HG03520 (cell line): ENCODE results near the gene PTRH1.

ENCODE experiments used
- ATAC-seq: cut with Tn5 transposase; IDR thresholded peaks from one replicate; pipeline ENCODE4 v1.9.1; 2021; ENCODE audit warnings: mild to moderate bottlenecking, moderate library complexity; ENCODE audit not compliant: unreplicated experiment

The PTRH1 gene

DNA sequence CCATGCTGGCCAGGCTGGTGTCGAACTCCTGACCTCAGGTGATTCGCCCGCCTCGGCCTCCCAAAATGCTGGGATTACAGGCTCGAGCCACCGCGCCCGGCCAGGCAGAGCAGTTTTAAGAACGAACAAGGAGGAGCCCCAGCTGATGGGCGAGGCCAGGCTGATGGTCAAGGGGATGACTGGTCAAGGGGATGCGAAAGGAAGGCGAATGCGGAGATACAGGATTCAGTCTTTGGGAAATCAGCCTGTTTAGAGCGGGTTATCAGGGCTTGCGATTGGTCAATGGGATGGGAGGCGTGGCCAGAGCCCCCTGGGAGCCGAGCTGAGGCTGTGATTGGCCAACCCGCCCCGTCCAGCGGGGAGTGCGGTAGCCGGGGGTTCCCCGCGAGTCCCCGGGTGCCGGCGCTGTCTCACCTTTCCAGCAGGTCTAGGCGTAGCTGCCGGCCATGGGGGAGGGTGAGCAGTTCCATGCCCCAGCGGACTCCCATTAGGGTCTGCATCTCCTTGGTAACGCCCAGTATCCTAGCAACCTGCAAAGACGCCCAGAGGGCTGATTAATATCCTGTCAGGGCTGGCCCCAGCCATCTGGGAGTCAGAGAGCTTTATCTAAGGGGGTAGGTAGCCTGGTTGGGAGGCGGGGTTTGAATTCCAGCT, 27.1 kb upstream of the PTRH1 start:
- no peak for ATAC-seq

DNA sequence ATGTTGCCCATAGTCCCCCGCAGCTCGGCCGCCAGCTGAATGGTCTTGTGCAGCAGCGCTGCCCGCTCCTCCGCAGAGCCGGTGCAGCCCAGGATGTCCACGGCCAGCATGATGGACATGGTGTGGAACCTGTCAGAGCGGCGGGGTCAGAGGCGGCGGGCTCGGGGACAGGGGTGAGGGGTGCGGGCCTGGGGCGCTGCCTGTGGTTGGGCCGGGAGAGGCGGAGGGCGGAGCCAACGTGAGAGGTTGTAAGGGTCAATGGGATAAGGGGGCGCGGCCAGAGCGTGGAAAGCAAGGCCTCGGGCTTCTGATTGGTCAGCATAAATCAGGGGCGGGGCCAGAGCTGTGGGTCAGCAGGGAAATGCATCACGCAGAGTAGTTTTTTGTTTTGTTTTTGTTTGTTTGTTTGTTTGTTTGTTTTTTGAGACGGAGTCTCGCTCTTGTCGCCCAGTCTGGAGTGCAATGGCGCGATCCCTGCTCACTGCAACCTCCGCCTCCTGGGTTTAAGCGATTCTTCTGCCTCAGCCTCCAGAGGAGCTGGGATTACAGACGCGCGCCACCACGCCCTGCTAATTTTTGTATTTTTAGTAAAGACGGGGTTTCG, 26.5 kb upstream of the PTRH1 start:
- no peak for ATAC-seq

DNA sequence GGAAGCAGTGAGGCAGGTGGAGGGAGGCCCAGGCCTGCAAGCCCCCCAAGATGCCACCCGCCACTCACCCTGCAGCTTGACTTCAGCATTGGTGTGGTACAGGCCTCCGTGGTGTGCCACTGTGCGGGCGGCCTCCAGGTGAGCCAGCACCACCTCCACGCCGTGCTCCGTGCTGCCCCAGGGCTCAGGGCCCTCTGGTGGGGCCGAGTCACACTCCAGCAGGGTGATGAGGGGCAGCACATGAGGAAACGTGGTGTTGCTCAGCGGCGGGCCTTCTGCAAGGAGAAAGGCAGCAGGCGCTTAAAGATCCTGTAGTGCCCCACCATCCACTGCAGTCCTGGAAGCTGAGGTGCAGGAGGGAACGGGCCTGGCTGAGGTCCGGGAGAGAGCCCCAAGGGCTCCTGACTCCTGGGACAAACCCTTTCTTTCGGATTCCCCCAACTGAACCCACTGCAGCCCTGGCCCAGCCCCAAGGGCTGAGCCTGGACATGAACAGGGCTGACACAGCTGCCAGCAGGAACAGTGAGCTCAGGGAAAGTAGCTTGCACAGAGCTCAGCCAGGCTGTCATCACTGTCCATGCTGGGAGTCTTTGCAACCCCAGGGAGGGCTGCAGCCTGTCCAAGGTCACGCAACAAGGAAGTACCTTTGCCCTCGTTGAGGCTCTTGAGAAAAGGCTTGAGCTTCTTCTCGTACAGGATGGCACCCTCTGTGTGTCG, 24.3 kb upstream of the PTRH1 start:
- ATAC-seq: no peak

DNA sequence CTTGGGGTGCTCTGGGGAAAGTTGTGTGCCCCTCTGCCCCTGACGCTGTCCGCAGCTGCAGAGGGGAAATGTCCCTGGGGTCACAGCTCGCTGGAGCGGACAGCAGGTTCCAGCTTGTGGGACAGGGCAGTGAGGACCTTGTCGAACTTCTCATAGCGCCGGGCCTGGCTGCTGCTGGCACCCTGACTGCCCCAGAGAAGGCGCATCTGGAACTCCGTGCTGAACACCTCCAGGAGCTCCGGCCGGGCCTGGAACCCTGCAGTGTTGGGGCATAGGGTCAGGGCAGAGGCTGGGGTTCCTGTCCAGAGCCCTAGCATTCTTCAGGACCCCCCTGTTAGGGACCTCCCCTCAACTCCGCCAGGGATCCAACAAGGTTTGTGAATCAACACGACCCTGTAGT, 23.2 kb upstream of the PTRH1 start:
- ATAC-seq: no peak

DNA sequence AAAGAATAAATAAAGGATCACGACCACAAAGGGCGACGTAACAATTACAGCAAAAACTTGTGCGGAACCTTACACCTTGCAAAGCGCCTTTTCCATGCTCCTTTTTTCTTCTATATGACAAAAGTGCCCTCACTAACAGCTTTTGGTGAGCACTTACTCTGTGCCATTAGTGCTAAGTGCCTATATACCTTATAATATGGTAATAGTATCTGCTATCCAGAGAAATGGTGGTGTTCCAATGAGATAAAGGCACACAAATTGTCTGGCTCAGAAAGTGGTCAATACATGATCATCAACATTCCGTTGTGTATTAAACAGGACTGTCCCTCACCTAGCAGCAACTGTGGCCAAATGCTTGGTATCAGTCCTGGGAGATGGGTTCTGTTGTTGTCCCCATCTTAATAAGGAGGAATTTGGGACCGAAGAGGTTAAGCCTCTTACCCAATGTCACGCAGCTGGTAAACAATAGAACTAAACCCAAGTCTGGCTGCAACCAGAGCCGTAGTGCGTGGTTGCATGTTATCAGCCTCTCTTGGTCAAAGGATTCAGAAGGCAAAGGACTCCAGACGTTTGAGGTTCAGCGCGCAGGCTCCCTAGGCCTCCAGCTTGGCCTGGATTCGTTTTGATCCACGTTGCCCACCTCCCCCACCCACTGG, 20.2 kb upstream of the PTRH1 start:
- no peak for ATAC-seq

DNA sequence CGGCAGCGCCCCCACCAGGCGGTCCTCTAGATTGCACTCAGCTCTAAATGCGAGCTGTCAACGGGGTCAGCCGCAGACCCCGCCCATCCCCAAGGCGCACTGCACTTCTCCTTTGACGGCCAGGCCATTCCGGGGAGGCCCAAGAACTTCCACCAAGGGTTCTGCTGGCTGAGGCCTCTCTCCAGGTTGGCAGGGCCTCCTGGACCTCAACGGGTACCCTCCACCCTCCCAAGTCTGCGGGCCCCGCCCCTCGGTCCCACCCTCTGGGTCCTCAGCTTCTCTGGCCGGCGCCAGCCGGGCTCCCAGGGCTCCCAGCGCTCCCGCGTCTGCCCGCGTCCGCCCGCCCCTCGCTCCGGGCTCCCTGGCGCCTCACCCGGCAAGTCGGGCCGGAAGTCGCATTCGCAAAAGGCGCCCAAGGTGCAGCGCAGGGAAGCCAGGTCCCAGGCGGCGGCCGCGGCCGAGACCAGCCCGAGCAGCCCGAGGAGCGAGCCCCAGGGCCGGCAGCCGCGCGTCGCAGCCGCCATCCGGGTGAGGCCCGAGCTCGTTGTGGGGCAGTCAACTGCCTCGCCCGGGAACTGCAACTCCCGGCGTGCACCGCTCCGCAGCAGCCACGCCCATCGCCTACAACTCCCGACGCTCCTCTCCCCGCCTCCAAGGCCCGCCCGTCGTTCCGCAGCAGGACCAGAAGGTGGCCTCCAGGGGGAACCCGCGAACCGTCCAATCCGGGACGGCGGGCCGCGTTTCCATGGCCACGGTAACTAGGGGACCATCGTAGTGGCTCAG, 19.5 kb upstream of the PTRH1 start, which contains the start of gene TOR2A:
Gene TOR2A, minus strand, starts transcription at position 548 of the 783 bp plus-strand sequence. Its CDS starts 24 bp downstream, at position 524.
- peak; percentile 83 for ATAC-seq

DNA sequence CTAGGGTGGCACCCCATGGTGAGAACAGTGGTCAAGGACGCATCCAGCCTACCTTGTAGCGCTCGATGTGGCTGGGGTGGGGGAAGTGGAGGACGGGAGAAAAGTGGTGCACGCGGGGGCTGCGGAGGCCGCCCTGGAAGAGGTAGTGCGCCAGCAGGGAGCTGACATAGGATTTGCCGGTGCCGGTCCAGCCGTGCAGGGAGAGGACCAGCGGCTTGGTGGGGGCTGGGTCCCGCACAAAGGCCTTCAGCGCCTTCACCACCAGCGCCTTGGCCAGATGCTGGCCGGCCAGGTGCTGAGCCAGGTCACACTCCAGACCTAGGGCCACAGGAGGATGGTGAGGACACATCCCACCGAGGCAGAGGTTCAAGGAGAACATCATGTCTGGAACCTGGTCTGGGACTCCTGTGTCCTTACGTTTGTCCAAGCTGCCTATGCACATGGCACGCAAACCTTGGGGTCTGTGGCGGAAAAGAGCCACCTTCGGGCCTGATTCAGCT, 18.8 kb upstream of the PTRH1 start:
- ATAC-seq: no peak

DNA sequence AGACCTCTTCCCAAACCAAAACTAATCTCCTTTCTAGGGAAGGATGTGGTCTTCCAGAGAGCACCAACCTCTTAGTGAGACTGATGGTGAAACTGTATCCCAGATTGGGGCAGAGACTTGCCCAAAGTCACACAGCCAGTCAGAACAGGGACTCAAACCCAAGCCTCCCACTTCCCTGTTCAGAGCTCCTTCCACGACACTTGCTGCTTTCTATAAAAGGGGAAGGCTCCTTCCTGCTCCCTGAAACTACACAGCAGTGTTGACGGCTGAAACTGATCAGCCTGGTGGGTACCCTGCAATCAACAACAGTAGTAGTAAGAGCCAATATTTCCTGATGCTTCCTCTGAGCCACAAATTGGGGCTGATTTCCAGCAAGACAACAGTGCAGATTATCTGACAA, 18.2 kb upstream of the PTRH1 start:
- ATAC-seq: no peak

DNA sequence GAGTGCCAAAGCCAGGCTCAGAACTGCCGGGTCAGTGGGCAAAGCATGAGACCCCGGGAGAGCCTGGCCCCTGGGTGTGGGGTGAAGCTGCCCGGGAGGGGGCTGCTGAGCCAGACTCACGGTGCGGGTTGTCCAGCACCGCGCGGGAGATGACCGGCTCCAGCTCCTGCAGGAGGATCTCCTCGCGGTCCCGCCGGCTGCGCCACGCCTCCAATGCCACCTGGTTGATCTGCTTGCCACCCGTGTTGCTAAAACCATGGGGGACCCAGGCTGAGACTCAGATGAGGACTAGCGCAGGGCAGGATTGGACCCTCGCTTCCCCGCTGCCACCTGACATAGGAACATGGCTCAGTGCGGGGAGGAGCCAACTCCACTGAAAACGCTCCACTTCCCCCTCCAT, 17.0 kb upstream of the PTRH1 start:
- no peak for ATAC-seq

DNA sequence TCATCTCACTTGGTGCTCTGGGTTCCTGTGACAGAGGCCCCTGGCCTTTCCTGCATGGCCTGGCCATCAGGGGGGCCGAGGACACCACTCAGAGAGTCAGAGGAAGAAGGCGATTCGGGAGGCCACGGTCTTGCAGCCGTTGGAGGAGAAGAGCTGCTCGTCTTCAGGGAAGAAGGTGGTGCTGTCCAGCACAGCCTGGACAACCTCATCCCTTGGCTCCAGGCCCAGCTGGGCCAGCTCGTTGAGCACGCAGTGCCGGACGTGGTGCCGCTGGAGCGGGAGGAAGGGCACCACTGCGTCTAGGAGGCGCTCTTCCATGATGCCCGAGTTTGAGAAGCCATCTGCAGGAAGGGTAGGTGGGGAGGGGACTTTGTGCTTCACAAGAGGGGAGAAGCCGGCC, 16.5 kb upstream of the PTRH1 start:
- no peak for ATAC-seq

DNA sequence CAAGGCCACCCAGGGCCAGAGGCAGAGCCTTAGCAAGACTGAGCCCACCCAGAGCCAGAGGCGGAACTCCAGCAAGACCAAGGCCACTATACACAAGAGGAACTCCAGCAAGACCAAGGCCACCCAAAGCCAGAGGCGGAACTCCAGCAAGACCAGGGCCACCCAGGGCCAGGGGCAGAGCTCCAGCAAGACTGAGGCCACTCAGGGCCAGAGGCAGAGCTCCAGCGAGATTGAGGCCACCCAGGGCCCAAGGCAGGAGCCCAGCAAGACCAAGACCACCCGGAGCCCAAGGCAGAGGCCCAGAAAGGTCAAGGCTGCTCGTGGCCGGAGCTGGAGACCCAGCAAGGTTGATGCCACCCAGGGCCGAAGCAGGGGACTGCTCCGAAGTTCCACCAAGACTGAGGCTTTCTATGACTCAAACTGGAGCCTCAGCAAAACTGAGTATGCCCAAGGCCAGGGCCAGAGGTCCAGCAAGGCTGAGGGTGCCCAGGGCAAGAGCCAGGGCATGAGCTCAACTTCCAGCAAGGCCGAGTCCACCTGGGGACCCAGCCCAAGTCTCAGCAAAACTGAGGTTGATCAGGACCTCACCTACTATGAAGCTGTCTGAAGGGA, 15.4 kb upstream of the PTRH1 start:
- no peak for ATAC-seq

DNA sequence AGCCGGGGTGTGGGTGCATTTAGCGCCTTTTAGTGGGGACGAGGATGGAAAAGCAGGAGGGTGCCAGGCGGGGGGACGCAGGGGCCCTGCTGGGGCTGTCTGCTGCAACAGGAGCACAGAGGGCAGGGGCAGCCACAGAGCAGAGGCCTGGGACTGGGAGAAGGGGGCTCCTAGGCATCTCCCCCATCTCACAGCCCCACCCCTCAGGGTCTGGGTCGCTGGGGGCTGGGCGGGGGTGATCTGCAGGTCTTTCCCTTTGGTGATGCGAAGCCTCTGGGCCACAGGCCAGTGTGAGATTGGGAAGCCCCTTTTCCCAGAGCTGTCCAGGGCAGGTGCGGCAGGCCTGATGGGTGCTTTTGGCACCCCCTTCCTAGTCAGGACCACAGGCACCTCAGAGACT, 14.8 kb upstream of the PTRH1 start:
- no peak for ATAC-seq

DNA sequence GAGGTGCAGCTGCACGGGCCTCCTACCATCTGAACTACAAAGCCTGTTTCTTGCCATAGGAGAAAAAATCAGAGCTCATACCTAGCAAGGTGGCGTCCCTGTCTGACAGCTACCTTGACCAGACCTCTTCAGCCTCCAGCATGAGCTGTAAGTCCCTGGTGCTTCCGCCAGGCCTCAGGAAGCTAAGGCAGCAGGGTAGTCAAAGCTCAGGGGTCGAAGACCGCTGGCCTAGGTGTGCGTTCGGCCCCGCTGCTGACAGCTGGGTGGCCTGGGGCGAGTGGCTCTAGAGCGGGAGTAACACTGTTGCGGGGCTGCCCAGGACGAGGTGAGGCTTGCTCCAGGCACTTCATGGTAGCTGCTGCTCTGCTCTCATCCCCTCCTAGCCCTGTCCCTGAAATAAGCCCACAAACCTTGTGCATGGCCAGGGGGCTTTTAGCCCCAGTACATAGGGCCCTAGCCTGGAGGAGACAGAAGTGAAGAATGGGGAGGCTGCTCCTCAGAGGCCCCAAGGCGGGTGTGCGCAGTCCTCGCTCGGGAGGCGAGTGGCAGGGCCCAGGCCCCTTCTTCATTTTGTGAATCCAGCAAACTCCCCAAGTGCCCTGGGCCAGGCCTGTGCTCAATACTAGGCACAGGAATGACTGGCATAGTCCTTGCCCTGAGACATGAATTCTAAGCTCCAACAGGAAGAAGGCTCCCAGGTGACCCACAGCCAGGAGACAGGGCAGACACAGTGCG, 14.2 kb upstream of the PTRH1 start:
- ATAC-seq: no peak

DNA sequence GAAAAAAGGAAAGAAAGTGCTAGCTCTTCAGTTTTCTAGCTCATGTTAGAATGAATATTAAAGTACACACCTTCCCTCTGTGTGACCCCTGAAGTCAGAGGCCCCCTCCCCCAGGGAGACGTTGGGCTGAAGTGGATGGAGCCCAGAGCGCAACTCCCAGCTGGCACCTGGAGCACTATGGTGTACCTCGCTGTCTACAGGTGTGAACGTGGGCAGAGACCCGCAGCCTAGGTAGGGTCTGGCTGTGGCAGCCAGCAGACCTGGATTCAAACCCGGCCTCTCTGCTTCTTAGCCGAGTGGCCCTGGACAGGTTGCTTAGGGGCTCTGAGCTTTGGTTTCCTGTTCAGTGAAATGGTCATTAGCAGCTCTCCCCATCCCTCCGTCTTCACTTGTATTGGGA, 13.3 kb upstream of the PTRH1 start:
- no peak for ATAC-seq

DNA sequence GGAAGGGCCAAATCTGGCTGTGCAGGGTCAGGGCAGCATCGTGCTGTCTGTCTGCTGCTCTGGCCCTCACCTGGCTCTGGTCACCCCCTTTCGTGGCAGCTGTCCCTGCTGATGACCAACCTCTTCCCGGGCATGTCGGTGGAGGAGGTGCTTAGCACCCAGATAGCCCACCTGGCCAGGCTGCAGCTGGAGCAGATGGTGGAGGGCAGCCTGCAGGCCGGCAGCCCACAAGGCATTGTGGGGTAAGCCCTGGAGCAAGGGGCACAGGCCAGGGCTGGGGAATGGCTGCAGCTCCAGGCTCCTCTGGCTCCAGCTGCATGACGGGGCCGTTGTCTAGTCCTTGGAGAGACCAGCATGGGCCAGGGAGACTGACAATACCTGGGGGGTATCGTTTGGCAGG, 11.4 kb upstream of the PTRH1 start:
- ATAC-seq: no peak

DNA sequence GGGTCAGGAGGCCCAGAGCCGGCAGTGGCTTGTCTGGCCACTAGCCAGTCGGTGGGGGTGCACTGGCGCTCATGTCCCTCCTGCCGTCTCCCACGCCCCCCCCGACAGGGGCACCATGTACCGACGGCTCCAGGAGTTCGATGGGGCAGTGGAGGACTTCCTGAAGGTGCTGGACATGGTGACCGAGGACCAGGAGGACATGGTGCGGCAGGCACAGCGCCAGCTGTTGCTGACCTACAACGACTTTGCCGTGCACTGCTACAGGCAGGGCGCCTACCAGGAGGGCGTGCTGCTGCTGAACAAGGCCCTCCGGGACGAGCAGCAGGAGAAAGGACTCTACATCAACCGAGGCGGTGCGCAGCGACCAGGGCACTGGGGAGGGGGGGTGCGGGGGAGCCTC, 8.5 kb upstream of the PTRH1 start:
- ATAC-seq: no peak

DNA sequence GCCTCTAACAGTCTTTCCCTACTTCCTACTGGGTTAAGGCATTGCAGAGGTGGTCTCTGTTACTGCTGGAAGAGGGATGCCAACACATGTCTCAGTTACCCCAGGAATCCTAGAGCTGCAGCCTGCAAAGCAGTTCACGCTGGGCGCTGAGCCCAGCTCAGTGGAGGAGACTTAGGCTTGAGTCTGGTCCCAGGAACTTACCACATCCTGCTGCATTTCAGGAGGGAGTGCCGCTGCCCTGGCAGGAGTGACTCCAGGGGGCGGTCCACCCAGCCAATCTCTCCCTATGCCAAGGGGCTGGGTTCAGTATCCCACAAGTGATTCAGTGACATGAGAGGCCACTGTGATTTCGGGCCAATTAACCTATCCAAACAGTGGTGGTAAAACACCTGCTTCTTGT, 8.0 kb upstream of the PTRH1 start:
- no peak for ATAC-seq

DNA sequence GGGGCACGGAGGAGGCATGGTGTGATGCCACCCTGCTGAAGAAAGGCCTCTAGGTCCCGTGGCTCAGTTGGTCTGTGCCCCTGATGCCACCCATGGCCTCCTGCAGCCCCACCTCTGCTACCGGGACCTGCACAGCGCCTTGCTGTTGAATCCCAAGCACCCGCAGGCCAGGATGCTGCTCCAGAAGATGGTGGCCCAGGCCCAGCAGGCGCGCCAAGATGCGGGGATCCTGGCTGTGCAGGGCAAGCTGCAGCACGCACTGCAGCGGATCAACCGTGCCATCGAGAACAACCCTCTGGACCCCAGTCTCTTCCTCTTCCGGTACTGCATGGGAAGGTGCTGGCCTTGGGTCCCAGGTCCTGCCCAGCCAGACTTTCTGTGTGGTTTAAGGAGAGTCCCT, 7.5 kb upstream of the PTRH1 start:
- no peak for ATAC-seq

DNA sequence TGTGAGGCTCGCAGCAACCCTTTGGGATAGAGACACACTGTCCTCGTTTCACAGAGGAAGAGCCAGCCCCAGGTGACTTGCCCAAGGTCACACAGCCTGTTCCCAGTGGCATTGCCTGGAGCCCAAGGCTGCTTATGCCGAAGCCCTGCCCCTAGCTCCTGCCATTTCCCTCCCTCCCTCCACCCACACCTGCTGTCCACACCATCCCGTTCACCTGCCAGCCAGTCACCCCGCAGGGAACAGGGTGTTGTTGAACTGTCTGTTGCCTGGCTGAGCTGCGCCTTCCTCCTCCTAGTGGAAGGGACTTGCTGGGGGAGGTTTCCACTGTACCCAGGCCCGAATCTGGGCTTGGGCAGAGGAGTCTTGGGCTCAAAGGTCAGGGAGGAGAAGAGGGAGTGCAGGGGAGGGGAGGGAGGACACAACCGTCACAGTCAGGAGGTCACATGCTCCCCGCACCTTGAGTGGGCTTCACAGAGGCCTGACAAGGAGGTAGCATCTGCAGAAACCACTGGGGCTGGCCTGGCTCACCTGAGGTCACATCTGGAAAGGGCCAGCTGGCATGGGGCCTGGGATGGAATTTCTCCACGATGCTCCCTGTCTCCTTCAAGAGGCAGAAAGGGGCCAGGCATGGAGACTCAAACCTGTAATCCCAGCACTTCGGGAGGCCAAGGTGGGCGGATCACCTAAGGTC, 6.7 kb upstream of the PTRH1 start:
- no peak for ATAC-seq
